NCI-H510A (cell line): Measurements from ENCODE around the gene C22orf23.
"Not testable (repeated sequence)": the region's sequence is repeated elsewhere in the genome, so short reads cannot be mapped to it uniquely, and the experiment has no call there.

Experiments
- DNase-seq: peaks from one replicate; lab custom pipeline; 2025; lab: John Stamatoyannopoulos, UW

C22orf23 gene

DNA sequence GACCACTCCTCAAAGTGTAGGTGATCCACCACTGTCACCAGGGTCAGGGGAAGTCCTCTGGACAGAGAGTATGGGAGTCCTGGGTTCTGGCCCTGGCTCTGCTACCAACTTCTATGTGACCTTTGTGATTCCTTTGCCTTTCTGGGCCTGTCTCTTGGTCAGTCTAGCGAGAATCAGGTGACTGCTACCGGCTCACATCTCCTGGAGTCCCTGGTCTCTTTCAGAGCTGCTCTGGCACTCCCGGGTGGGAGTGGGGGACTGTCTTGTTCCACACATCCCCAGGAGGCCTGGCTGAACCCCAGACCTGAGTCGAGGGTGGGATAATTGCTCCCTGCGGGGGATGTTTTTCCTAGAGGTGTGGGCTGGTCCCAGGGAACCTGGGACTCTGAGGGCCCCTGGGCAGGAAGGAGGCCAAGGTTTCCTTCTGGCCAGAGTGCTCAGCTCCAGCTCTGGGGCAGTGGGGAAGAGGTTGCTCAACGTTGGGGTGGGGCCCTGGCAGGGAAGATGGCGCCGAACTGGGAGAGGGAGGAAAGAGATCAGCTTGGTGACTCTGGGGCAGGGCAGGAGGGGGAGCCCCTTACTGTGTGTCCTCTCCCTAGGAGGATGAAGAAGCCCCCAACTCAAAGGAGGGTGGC is 28.9 kb upstream of the C22orf23 start:
- DNase-seq, result no peak

DNA sequence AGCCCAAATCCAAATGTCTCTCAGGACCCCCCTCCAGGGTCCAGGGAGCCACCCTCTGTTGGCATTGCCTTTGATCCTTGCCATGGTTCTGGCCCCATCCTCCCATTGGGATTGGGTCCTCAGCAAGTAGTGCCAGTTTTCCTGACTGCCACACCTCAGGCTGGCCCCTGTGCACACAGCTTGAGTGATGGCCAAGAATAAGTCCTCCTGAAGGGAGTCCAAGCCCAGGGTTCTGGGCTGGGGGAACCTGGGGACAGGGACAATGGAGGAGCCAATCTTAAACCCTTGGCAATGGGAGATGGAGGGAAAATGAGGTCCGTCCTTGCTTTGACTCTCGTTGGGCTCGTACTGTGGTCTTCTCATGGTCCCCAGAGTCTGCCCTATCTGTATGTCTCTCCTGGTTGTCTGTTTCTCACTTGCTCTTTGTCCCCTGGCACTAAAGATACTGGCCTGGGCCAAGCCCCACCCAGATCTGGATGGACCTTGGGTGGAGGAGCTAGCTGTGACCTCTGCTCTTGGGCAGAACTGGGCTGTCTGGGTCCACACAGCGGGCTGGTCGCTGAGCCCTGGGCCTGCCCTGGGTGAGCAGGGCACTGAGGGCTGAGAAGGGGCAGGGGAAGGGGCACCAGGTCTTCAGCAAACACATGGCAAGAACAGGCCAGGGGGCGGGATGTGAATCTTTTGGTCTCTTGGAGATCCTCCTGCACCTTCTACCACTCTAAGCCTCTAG is 28.0 kb upstream of the C22orf23 start:
- DNase-seq, result no peak

DNA sequence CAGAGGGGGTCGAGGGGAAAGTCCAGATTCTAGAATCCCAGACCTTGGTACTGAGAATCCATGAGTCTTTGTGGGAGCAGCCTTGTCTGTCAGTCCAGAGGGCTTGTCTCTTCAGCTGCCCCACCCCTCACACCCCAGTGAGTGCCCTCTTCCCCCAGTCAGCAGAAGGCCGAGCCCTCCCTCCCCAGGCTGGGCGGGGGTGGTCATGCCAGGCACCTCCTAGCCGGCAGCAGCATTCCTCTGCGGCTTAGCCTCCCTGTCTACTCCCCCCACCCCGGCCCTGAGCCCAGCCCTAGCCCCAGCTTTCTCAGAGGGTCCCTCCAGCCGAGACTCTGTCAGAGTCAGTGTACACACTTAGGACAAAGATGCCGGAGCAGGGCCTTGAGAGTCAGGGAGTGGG is 26.4 kb upstream of the C22orf23 start:
- no peak for DNase-seq

DNA sequence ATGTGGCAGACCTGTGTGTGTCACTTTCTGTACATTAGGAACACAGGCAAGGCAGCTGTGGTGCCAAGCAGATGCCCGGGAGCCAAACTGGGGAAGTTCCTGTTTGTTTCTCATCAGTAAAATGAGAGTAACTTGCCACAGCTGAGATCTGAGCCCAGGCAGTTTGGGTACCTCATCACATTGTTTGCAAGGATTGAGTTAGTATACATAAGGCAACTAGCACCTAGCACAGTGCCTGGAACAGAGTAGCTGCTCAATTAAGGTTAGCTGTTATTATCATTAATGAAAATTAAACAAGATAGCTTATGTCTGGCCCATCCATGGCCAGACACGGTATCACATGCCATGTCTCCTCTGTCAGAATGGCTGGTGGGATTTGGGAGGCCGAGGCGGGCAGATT is 23.1 kb upstream of the C22orf23 start:
- no peak for DNase-seq

DNA sequence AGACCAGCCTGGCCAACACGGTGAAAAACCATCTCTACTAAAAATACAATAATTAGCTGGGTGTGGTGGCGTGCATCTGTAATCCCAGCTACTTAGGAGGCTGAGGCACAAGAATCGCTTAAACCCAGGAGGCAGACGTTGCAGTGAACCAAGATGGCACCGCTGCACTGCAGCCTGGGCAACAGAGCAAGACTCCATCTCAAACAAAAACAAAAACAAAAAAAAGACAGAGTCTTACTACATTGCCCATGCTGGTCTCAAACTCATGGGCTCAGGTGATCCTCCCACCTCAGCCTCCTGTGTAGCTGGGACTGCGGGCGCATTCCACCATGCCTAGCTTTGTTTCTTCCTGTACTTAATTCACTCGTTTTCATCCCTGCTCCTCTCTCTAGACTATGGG is 22.6 kb upstream of the C22orf23 start:
- not testable (repeated sequence) for DNase-seq

DNA sequence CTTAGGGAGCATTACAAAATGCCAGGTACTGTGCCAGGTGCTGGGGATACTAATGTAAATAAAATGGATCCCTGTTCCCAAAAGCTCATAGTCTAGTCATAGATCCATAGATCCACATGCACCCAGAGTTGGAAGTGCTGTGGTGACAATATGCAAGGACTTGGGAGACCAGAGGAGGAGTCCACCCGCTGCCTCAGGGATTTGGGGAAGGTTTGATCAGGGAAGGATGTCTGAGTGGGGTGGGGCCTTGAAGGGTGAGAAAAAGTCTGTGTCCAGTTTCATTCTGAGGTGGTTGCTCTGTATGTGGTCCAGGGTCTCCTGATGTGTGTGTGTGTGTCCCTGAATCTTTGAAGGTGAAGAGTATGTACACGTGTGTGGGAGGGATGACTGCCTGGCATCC is 21.8 kb upstream of the C22orf23 start:
- DNase-seq, result no peak

DNA sequence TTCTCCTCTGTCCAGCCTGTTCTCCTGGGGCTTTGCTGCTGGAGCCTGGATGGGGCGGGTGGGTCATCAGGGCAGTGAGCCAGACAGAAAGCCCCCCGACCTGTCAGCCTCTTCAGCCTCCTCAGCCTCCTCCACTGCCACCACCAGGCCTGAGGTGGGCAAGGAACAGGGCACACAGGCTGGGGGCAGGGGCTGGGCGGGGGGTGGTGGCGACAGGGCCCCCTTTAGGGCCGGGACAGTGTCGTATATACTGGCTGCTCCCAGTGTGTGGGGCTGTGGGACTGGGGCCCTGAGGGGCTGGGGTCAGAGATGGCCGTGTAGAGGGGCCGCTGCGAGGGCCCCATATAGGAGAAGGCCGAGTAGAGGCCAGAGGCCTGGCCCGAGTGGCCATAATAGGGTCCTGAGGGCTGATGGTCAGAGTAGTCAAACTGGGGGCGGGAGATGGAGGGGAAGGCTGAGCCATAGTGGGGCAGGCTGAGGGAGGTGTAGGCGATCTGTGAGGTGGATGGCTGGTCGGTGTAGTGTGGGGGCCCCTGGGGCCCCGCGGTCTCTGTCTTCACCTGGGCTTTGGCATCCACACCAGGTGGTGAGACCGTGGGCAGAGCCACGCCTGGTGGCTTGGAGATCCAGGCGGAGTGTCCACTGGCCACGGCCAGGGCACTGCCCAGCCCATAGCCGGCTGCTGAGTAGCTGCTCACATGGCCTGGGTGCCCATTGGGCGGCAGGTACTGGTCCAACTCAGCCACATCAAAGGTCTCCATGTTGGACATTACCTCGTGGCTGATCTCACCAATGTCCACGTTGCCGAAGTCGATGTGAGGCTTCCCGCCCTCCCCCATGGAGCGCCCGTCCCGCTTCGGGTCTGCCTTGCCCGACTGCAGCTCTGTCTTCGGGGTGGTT is 20.1 kb upstream of the C22orf23 start:
- no peak for DNase-seq

DNA sequence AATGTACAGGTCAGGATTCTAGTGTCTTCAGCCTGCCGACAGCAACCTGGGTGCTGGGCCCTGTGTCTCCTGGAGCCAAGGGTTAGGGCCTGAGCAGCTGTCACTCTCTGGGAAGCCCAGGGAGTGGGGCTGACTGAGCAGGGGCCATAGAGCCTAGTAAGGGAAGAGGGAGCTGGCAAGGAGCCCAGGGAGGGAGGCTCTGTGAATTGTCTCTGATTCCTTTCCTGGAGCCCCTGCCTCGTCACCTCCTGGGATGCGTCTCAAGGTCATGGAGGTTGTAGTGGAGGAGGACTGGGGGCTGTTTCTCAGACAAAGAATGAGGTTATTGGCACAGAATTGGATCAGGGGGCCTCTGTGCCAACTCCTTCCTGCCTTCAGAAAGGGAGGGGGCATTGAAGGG is 19.1 kb upstream of the C22orf23 start:
- DNase-seq, result no peak

DNA sequence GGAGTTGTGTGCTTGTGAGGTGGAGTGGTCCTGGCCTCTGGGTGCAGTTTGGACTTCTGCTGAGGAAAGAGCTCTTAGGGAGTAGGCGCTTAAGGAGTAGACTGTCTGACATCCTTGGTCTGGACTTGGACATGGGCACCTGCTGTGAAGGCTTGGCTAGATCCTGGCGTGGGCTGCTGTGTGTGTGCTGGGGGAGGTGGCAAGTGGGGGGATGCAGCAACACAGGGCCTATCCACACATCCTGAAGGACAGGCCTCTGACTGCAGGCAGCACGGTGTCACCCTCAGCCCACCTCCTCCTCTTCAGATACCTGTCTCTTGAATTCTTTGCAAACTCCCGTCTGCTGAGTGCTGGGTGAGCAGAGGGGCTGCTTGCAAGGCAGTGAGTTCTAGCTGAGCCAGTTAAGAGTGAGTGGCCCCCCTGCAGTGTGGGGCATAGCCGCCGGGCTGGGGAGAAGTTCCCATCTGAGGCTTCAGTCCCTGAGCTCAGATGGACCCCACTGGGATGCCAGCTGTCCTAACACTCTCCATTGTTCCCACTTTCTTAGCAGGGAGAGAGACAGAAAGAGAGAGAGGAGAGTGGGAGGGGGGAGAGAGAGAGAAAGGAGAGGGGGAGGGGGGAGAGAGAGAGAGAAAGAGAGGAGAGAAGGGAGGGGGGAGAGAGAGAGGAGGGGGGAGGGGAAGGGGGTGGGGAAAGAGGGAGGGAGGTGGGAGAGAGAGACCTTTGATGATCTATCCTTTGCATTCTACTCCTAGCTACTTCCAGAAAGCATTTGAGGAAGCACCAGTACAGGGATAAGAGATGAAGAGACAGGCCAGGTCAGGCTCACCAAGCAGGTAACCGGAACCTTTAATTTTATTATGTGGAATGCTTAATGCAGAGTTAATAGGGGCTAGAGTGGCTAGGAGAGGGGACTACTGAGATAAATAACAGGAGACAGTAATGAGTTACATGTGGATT is 18.4 kb upstream of the C22orf23 start:
- DNase-seq, result no peak

DNA sequence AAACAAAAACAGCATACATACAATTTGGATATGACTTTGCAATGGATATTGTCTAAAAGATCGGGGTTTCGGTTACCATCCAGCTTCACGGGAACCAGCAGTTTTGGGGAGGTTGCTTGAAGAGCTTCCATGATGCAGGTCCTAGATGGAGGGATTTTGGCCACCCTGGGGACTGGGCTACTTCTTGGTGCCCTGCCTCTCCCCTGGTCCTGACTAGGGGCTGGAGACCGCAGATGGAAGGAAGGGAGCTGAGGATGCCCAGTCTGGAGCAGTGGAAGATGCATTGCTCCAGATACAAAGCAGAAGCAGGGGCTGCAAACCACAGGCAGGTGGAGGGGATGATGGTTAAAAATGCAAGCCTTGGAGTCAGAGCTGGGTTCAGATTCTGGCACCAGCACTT is 17.5 kb upstream of the C22orf23 start:
- no peak for DNase-seq

DNA sequence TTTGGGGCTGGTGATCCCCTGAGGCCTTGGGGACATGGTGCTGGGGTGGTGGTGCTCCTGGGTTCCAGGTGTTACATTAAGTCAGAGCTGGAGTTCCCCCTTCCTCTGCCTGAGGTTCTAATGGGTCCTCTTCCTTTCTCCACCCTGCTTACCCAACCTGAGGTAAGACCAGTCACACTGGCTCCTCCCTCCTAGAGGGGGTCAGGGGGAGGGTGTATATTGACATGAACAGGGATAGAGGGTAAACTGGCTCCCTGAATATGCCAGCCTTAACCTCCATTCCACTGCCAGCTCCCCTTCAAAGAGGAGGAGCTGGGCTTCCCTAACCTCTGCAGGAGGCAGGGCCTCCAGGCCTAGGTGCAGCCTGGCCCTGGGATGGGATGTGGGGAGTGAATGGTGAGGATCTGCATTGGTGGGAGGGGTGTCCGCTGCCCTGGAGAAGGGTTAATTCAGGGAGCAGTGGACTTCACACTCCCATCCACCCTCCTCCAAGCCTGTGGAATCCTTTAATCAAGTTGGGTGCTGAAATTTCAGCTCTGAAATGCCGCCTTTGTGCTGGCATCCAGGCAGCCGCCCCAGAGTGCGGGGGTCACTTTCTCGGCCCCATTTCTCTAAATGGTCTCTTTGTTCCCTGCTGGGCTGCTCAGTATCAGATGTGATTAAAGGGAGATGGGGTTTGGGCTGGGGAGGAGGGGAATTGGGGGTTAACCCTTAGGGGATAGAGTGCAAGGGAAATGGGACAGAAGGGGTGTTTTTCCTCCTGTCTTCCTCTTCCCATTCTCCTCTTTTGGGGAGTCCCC is 15.3 kb upstream of the C22orf23 start:
- DNase-seq, result no peak

DNA sequence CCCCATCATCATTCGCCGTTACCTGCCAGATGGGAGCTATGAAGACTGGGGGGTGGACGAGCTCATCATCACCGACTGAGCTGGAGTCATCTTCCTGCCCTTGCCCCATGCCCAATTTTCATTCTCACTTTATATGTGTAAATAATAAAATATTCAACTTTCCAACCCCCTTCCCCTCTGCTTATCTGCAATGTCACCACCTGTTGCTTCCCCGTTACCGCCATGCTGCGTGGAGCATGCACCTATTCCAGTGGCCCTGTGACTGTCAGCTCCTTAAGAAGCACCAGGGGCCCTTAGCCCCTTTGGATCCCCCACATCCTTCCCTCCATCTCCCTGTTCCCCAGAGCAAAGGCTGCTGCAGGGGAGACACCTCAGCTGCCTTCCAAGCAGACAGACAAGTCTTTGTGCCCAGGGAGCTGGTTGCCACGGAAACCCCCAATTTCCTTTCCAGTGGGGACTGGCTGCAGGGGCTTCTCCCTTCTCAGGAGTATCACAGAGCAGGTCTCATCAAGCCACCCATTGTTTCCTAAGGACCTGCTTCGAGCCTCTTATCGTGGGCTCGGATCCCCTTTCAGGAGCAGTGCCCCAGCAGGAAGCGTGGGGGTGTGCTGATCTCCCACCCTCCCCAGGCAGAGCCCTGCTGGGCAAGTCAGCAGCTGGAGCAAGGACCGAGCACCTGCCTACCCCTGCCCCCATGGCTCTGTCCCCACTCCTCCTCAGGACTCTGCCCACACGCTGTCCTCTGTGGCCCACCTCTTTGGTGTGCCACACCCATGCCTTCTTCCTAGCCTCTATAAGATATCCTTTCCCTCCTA is 14.4 kb upstream of the C22orf23 start:
- no peak for DNase-seq

DNA sequence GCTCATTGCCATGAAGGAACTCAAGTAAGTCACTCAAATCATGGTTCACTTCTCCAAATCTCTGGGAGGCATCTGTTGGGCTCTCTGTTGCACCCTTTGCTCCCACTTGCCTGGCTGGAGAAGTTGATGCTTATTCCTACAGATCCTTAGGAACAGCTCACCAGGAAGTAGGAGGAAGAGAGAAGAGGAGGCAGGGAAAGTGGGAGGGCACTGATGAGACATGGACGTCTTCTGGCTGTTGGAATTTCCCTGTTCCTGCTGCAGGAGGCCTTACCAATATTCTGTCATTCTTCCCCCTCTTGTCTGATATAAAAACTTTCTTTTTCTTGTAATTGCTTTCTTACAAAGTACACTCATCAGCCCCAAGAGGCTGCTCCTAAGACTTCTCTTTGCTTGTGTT is 13.7 kb upstream of the C22orf23 start:
- DNase-seq, result no peak

DNA sequence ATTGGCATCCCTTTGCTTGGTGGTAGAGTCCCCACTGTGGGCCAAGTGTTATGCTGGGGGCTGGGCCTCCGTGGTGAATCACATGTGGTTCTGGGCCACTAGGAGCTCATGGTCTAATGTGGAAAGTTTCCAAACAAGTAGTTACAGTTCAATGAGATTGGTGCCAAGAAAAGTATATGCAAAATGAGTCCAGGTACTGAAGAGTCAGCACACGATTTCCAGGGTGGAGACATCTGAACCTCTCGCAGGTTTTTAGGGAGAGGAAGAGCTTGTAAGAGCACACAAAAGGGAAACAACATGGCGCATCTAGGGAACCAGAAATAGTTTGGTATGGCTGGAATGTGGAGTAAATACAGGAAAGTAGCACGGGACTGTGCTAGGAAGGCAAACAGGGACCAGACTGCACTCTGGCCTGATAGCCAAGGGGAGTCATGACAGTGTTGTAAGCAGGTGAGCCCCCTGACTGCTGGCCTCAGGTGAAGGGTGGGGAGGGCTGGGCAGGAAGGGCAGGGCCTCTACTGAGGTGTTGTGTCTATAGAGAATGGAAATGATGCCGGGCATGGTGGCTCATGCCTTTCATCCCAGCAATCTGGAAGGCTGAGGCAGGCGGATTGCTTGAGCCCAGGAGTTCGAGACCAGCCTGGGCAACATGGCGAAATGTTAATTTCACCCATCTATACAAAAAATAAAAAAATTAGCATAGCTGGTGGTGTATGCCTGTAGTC is 12.7 kb upstream of the C22orf23 start:
- no peak for DNase-seq

DNA sequence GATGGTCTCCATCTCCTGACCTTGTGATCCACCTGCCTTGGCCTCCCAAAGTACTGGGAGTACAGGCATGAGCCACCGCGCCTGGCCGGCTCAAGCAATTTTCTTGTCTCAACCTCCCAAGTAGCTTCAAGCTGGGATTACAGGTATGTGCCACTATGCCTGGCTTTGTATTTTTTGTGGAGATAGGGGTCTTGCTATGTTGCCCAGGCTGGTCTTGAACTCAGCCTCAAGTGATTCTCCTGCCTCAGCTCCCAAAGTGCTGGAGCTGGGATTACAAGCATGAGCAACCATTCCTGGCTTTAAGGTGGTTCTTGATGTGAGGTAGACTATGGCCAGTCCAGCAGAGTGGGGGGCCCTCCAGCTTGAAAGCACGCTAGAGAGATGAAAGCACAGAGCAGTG is 7.7 kb upstream of the C22orf23 start:
- DNase-seq, result no peak

DNA sequence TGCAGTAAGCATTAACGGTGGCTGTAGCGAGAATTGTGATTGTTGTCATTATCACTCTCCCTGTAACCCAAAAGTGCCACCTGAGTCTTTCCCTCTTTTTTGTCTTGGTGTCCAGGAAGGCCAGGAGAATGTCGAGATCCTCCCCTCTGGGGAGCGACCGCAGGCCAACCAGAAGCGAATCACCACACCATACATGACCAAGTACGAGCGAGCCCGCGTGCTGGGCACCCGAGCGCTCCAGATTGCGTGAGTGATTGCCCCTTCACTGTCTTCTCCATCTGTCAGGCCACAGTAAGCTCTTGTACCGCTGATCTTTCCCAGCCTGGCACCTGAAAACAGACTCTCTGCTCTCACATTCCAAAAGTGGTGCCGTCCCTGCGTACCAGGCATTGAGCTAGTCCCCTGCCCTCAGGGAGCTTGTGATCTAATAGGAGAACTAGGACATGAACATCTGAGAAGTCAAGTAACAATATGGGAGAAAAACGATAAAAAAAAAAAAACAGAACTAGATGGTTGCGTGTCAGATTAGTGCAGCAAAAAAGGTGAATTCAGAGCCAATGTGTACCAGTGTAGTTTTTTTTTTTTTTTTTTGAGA is 5.9 kb upstream of the C22orf23 start:
- DNase-seq, result no peak

DNA sequence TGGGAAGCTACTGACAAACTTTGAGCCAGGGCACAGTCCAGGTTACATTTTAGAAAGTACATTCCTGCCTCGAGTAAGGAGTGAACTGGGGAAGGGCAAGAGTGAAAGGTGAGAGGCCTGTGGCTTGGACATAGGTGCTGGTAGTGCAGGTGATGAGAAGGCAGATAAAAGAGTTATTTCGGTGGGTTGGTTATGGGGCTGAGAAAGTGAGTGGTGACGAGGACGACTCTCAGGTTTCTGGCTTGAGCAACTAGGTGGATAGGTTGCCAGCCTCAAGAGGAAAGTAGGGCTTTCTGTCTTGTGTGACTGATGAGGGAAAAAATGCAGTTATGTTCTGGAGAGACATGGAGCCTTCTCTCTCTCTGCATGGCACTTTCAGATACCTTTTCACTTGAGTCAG is 3.8 kb upstream of the C22orf23 start:
- DNase-seq, result no peak

DNA sequence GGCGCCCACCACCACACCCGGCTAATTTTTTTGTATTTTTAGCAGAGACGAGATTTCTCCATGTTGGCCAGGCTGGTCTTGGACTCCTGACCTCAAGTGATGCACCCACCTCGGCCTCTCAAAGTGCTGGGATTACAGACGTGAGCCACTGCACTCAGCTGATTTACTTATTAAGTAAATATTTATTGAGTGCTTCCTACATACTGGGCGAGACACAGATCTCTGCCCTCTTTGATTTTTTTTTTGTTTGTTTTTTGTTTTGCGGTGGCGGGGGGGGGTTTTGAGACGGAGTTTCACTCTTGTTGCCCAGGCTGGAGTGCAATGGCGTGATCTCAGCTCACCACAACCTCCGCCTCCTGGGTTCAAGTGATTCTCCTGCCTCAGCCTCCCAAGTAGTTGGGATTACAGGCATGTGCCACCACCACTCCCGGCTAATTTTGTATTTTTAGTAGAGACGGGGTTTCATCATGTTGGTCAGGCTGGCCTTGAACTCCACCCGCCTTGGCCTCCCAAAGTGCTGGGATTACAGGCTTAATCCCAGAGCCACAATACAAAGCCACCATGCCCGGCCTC is 2.5 kb upstream of the C22orf23 start:
- DNase-seq, result not testable (repeated sequence)

DNA sequence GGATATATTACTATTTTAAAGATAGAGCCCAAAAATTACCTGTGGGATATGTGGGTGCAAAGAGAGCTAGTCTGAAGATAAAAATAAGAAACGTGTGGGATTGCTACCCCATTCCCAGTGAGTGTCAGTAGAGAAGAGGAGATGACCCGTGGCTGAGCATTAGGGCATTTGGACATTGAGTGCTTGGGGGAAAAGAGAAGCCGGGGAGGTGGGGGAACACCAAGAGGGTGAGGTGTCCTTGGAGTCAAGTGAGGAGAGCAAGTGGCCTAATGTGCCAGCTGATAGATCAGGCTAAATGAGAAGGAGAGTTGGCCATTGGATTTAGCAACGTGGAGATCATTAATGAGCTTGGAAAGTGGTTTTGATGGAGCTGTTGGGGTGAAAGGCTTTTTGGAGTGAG is 1.3 kb upstream of the C22orf23 start:
- no peak for DNase-seq
